Measurements from ENCODE around the gene CDH4. TPM values are rescaled to one million over a fixed set of nuclear protein-coding genes. Genes with fewer than 3 reads are reported as not detected.

CDH4 gene
- total and polyA plus RNA-seq, 2 of the 13 experiments (the other 11 are each of a cell fraction or from before 2014, with no cell fraction given): not detected

GRCh38 chr20:61724376-61724775 is 472.3 kb downstream of the CDH4 start (continued):
- TF ChIP-seq NFAT5 (CRISPR knock-in tag; IDR thresholded peaks at IDR 0.05) (no peak), ZNF83 (CRISPR knock-in tag; IDR thresholded peaks at IDR 0.05; ENCODE audit: borderline replicate concordance) (no peak), NCOA2 (CRISPR knock-in tag; IDR thresholded peaks at IDR 0.05) (no peak), TEAD3 (CRISPR knock-in tag; optimal IDR thresholded peaks at IDR 0.05; ENCODE audit: borderline replicate concordance) (peak; percentile 24), ZFX (CRISPR knock-in tag; IDR thresholded peaks at IDR 0.05; ENCODE audit: low read depth) (no peak), DPF2 (CRISPR knock-in tag; IDR thresholded peaks at IDR 0.05; ENCODE audit: borderline replicate concordance, low read depth) (no peak)

- Histone ChIP-seq H3K4me2 (ENCODE audit: low read depth, low read length) (no peak overlapping the region), H3K36me3 (replicated peaks in 1 of 2; ENCODE audit: control insufficient read depth in 1 of 2, insufficient read depth in 2 of 2, low read length in 2 of 2) (no peaks in the 10 kb centered on the region), H3K27ac (ENCODE audit: extremely low read length, insufficient read depth, low read length) (no peak overlapping the region), H3K4me1 (ENCODE audit: insufficient read depth, low read length) (peaks cover 12% of the 10 kb centered on the region; the same call in 1 of the 2 replicates), H3K4me3 (replicated peaks in 1 of 3; ENCODE audit: insufficient read depth in 1 of 3, low read depth in 2 of 3, low read length in 3 of 3) (no peak overlapping the region), H4K20me1 (ENCODE audit: insufficient read depth, low read length) (no peaks in the 10 kb centered on the region; the same call in 1 of the 2 replicates), H3K9me3 (ENCODE audit: low read length) (peaks cover 8% of the 10 kb centered on the region; the same call in 1 of the 2 replicates), H3K9ac (ENCODE audit: insufficient read depth, low read depth, low read length) (no peak overlapping the region), H3K27me3 (ENCODE audit: control insufficient read depth in 1 of 2, insufficient read depth in 2 of 2, low read length in 2 of 2) (peaks cover 0 to 43% of the 10 kb centered on the region in 2 experiments; a peak in 4 of 5 replicates), H2AFZ (ENCODE audit: low read length) (no peak overlapping the region), H3K79me2 (ENCODE audit: insufficient read depth, low read length) (no peaks in the 10 kb centered on the region)
- FAIRE-seq (no peak), ATAC-seq (no peak), DNase-seq (ENCODE audit: low spot score) (no peak)
- WGBS (ENCODE audit: low lambda C conversion rate): 50% methylated on average over 8 of the region's 8 CpGs
- BruUV-seq (replicated peaks): no TSS peak
- intact Hi-C loops (cut with micrococcal nuclease; ENCODE audit: unreplicated experiment): no loop called here
- in situ Hi-C loops (cut with HindIII; ENCODE audit: extremely low pct_ligation_motif_present, low pct_unique_long_range_greater_than_20kb): no loop called here
- ChIA-PET POLR2A (no interaction called here), CTCF (ENCODE audit: low intra/inter-chr PET ratio, low total read pairs) (interaction anchor here (1.3 kb wide), 1 partner anchor 162 kb away, joined by 7 read pairs; no protein-coding TSS in a partner anchor)
- TF ChIP-seq MLXIP (CRISPR knock-in tag; IDR thresholded peaks at IDR 0.05; ENCODE audit: borderline replicate concordance) (no peak), CHD2 (IDR thresholded peaks at IDR 0.05; ENCODE audit: low read depth, low read length) (no peak), ZGPAT (CRISPR knock-in tag; IDR thresholded peaks at IDR 0.05) (no peak), ATRX (CRISPR knock-in tag; IDR thresholded peaks at IDR 0.05; ENCODE audit: borderline replicate concordance) (no peak), CAMTA2 (CRISPR knock-in tag; IDR thresholded peaks at IDR 0.05; ENCODE audit: borderline replicate concordance) (no peak), GPN1 (CRISPR knock-in tag; IDR thresholded peaks at IDR 0.05; ENCODE audit: borderline replicate concordance) (no peak), ZNF746 (CRISPR knock-in tag; IDR thresholded peaks at IDR 0.05) (no peak)
Measured at GRCh38 chr20:61725145-61725544, 473.1 kb downstream of the CDH4 start.

All from HepG2 (cell line).